ENCODE measurements around the gene S100PBP.

- TF ChIP-seq HDAC2 (CRISPR knock-in tag; IDR thresholded peaks at IDR 0.05) (no peak), CTCF (CRISPR knock-in tag; IDR thresholded peaks at IDR 0.05) (no peak), ZBTB20 (CRISPR knock-in tag; IDR thresholded peaks at IDR 0.05; ENCODE audit: borderline replicate concordance, low read depth) (no peak), BHLHE40 (IDR thresholded peaks at IDR 0.05; ENCODE audit: low read length) (no peak), BCL3 (CRISPR knock-in tag; IDR thresholded peaks at IDR 0.05) (no peak), ZNF225 (CRISPR knock-in tag; IDR thresholded peaks at IDR 0.05) (no peak), ZNF121 (CRISPR knock-in tag; IDR thresholded peaks at IDR 0.05) (no peak), CEBPB (IDR thresholded peaks at IDR 0.05; ENCODE audit: borderline replicate concordance, low read depth, low read length) (no peak), POLR2AphosphoS5 (IDR thresholded peaks at IDR 0.05; ENCODE audit: low read depth, low read length) (no peak), TAF1 (CRISPR knock-in tag; IDR thresholded peaks at IDR 0.05) (no peak), TP53 (CRISPR knock-in tag; conservative IDR thresholded peaks at IDR 0.05) (no peak), ZBTB34 (CRISPR knock-in tag; IDR thresholded peaks at IDR 0.05) (no peak)
Measured at GRCh38 chr1:32888134-32888533, 70.7 kb downstream of the S100PBP start.
